NCI-H510A treated with DMSO at 0.1 percent for 48 hours (cell line): Measurements from ENCODE around the gene ACBD3.

ENCODE experiments used
- DNase-seq: peaks from one replicate; lab custom pipeline; 2025; lab: John Stamatoyannopoulos, UW

Gene ACBD3

DNA sequence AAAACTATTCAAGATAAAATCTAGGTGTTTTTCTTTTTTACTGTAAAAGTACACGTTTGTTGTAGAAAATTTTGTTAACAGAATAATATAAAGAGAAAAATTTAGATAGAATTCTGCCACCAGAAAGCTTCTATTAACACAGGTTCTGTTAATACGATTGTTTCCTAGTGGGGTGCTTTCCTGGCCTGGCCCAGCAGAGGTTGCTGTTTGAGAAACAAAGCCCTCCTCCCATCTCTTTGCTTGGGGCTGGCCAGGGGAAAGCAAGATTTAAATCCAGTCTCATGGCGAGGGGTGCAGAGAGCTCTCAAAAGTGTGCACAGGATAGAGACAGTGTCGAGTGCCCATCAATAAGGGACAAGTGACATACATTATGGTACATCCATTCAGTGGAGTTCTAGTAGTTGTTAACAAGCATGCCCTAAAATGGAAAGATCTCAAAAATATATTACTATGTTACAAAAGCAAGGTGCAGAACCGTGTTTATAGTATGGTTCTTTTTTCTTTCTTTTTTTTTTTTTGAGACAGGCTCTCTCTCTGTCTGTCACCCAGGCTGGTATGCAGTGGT is 14.6 kb upstream of the ACBD3 start:
- DNase-seq, result no peak

DNA sequence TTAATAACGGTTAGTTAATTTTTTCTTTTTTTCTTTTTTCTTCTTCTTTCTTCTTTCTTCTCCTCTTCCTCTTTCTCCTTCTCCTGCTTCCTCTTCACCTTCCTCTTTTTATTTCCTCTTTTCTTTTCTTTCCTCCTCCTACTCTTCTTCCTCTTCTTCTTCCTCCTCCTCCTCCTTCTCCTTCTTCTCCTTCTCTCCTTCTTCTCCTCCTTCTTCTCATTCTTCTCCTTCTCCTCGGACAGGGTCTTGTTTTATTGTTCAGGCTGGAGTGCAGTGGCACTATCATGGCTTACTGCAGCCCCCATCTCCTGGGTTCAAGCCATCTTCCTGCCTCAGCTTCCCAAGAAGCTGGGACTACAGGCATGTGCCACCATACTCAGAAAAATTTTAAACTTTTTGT is 13.4 kb upstream of the ACBD3 start:
- no peak for DNase-seq

DNA sequence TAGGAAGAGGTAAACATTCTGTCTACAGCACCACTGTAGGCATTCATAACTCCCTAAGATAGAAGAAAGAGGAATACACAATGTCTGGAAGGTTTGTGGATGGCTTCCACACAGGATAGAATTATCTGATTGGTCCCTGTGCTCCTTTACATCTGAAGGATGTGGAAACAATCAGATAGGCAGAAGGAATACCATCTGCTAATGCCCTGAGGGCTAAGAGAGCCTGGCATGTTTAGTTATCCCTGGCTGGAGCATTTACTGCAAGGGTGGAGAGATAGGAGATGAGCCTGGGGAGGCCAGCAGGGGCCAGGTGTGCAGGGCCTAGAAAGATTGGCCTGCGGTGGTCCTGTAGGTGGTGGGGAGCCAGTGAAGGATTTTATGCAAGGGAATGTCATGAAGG is 8.6 kb upstream of the ACBD3 start:
- DNase-seq, result no peak

DNA sequence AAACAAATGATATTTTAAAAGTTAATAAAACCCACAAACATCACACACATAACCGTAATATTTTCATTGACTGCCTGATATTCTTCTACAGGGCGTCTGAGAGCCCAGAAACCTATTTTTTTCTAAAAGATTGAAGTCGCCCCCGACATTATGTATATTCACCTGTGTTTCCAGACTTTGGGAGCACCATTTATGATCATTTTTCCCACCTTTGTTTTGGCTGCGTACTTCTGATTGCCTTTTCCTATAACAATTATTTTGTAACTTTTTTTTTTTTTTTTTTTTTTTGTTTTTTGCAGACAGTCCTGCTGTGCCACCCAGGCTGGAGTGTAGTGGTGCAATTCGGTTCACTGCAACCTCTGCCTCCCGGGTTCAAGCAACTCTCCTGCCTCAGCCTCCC is 839 bp upstream of the ACBD3 start:
- no peak for DNase-seq

DNA sequence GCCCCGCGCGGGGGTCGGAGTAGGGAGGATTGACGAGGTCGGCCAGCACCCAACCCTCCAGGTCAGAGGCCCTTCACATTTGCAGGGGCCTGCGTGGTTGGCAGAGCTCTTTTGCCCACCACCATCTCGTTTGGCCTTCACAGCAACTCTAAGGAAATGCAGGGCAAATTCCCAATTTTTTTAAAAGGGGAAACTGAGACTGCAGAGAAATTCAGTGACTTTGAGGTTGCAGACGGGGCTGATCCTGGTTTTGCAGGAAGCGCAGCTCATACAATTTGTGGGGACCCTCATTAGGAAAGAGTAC is 430 bp upstream of the ACBD3 start:
- DNase-seq, result peak; percentile 44

DNA sequence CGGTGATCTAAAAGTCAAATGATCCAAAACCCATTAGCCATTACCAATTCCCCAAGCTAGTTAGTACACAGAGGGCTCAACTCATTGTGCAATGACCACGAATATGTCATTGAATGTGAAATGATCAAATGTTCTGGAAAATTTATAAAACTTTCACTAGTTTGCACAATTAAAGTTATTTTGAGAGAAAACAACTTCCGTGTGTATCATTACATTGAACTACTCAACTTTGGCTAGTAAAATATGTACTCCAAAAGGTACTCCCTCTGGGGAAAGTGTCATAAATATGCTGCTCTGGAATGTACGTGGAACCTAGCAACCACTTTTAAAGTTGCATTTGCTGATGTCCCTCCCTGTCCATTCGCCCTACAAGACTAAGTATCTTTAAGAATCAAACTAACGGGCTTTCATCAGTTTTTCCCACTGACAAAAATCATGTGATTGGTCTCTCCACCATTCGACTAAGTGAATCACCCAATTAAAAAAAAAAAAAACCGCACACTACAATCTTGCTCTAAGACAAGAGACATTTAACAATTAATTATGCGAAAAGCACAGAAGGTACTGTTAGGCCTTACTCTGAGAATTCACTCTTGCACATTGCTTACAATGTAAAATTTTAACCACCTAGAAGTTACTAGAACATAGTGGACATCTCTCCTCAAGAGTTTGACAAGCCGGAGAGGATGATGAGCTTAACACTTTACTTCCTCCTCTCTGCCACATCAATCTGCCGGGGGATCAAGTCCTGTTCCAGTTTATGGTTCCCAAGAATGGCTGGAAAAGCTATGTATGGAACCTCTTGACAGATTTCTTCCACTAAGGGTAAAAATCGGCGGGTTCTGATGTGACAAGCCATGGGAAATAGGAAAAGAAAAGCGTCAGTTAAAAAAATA is 1.2 kb downstream of the ACBD3 start:
- no peak for DNase-seq

DNA sequence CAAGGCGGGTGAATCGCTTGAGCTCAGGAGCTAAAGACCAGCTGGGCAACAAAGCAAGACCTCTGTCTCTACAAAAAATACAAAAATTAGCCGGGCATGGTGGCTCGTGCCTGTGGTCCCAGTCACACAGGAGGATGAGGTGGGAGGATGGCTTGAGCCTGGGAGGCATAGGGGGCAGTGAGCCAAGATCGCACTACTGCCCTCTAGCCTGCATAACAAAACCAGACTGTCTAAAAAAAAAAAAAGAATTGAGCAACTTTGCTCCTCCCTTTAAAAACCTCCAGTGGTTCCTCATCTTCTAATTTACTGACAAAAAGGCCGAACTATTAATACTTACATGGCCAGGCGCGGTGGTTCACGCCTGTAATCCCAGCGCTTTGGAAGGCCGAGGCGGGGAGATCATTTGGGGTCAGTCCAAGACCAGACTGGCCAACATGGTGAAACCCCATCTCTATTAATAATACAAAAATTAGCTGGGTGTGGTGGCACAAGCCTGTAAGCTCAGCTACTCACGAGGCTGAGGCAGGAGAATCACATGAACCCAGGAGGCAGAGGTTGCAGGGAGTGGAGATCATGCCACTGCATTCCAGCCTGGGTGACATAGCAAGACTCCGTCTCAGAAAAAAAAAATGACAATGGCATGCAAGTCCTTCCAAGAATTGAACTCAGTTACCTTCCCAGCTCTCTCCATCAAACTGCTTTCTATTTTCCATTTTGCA is 4.4 kb downstream of the ACBD3 start:
- DNase-seq, result no peak

DNA sequence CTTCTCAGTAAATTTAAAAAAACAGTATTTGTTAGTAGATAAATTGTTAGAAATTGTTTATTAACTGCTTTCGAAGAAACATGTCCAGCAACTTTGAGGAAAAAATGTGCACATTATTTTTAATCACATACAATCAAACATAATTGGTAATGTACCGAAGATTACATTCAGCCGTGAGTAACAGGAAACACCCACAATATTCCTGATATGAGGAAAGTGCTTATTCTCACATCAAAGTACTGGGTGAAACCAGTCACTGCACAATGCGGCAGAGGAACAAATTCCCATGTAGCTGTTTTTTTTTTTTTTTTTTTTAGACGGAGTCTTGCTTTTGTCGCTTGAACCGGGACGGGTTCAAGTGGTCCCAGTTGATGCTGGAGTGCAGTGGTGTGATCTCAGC is 9.7 kb downstream of the ACBD3 start:
- DNase-seq, result no peak

DNA sequence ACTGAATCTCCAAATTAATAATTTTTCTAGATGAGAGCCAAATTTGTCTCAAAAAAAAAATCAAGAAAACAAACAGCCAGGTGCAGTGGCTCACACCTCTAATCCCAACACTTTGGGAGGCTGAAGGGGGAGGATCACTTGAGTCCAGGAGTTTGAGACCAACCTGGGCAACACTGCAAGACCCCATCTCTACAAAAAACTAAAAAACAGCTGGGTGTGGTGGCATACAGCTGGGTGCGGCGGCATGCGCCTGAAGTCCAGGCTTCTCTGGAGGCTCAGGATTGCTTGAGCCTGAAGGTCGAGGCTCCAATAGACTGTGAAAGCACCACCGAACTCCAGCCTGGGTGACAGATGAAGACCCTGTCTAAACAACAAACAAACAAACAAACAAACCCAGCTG is 14.0 kb downstream of the ACBD3 start:
- DNase-seq, result no peak

DNA sequence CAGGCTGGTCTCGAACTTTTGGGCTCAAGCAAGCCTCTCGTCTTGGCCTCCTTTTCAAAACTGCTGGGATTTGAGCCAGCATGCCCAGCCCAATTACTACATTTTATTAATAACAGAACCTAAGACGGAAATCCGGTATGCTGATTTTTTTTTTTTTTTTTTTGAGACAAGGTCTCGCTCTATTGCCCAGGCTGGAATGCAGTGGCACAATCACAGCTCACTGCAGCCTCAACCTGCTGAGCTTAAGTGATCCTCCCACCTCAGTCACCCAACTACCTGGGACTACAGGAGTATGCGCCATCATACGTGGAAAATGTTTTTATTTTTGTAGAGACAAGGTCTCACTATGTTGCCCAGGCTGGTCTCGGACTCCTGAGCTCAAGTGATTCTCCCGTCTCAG is 20.2 kb downstream of the ACBD3 start:
- DNase-seq, result no peak

DNA sequence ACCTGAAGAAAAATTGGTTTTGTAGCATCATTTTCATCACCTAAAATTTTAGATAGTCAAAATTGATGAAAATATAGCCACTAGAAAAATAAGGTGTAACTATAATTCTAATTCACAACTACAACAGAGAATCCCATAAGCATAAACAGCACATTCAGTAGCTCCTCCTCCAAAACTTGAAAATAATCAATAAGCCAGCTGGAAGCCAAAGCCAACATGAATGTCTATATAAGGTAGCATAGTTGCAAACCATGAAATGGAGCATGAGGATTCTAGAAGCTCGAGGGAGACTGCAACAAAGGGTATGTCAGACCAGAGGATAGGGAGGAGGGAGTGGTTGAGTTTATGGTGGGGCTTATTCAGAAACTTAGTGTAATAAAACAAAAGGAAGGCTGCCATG is 22.4 kb downstream of the ACBD3 start:
- no peak for DNase-seq

DNA sequence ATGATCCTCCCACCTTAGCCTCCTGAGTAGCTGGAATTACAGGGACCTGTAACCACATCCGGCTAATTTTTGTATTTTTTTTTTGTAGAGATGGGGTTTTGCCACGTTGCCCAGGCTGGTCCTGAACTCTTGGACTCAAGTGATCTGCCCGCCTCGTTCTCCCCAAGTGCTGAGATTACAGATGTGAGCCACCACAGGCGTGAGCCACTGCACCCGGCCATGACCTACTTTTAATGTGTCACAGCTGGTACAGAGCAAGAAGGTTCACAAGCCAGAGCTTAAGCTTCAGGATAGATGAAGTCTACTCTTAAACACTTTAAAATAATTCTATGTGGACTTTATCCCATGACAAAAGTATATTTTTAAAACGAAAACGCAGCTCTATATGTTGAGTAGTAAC is 23.6 kb downstream of the ACBD3 start:
- no peak for DNase-seq

DNA sequence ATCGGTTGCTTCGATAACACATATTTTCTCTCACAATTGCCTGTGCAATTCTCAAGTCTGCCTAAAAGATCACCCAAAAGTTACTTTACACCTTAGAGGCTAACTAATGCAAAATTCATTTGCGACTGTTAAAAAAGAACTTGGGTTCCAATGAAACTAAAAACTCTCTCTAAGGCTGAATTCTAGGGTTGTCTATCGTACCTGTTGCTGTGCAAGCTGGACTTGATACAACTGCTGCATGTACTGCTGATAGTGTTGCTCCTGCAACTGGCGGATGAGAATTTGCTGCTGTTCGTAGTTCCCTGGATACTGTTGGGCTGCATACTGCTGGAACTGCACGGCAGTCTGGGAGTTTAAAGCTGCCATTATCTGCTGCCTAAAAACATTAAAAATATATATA is 27.6 kb downstream of the ACBD3 start:
- no peak for DNase-seq

DNA sequence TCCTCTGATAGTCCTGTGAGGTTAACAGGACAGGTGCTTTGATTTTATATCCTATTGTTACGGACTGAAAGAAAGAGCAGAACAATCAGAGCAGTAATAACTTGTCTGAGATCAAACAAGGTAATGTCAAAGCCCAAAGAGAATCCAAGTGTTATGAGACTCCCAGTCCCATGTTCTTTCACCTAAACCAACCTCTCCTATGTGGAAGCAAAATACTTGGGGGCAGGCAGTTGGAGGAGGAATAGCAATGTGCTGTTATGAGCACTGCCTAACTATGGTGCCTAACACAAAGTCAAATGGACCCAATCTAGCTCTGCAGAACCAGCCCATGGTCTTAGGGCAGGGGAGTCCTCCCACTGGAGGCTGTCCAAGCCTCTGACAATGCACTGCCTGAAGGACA is 28.1 kb downstream of the ACBD3 start:
- DNase-seq, result no peak

DNA sequence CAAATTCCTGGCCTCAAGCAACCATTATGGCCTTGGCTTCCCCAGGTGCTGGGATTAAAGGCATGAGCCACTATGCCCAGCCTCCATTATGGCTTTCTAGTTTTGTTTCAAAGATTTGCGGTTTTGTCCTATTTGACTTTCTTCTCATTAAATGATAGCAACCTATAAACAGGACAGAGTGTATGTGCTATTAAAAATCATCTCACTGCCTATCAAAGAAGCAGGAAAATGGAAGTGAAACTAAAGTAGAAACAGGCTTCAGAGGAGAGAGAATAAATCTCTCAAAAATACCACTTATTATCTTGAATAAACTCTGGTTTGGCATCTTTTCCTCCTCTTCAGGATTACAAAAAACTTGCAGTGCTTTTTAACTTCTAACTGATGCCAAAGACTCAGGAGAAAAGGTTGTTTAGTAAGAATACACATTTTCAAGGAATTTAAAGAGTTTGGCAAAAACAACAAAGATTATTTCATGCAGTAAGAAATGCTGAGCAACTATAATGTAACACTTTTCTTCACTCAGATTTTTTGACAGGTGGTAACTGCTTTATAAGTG is 28.7 kb downstream of the ACBD3 start:
- DNase-seq, result no peak

DNA sequence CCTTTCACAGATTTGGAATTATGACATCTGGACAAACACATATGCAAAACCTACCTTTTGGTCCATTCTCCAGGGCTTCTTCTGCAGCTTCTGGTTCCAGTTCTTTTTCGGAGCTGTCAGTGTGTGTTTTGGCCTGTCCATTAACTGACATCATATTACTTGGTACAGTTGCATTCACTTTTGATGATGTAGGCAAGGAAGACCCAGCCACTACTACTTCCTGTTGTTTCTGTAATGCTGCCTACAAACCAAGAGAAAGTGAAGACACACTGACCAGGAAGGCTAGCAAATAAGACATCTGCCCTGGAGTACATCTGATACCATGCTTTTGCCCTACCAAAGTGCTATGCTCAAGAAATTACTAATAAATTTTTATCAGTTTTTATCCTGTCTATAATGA is 31.9 kb downstream of the ACBD3 start:
- DNase-seq, result no peak

DNA sequence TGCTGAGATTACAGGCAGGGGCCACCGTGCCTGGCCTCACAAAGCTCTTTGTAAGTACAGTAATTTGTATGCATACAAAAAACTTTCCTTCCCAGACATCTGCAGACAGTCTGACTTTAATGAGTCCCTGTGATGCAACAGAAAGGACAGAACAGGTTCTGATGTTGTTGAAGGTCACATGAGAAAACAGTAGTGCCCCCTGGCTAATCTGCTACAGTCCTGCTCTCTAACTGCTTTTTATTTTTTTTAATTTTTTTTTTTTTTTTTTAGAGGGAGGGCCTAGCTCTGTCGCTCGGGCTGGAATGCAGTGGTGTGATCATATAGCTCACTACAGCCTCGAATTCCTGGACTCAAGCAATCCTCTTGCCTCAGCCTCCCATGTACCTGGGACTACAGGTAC is 36.7 kb downstream of the ACBD3 start:
- DNase-seq, result no peak

DNA sequence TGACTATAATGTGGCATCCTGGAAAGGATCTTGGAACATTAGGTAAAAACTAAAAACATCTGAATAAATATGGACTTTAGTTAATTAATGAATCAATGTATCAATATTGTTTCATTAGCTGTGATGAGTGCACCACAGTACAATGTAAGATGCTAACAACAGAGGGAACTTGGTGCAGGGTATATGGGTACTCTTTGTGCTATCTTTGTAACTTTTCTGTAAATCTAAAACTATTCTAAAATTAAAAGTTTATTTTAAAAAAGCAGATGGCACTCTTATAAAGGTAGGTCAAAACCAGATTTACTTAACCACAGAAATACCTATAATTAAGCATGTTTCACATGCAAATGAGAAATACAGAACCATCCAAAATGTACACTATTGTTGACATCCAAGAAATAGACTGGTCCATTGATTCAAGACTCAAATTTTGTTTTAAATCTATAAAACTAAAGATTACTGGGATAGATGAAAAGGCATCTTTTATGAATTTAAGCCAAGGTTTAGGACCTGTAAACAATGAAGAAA is 38.4 kb downstream of the ACBD3 start:
- no peak for DNase-seq

DNA sequence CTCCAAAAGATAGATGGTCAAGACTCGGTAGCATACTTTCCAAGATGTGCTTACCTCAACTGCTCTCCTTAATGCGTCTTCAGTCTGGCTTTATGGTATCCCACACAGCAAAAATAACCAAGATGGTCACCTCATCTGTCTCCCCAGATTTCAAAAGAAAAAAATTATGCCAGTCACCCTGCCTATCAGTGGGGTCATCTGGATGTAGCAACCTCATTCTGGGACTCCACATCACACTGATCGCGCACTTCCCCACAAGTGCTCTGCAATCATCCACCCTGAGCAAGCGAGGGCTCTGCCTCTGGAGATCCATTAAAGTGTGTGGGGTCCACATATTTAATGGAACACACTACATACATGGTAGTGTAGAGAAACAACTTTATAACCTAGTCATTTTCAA is 42.5 kb downstream of the ACBD3 start:
- DNase-seq, result no peak

DNA sequence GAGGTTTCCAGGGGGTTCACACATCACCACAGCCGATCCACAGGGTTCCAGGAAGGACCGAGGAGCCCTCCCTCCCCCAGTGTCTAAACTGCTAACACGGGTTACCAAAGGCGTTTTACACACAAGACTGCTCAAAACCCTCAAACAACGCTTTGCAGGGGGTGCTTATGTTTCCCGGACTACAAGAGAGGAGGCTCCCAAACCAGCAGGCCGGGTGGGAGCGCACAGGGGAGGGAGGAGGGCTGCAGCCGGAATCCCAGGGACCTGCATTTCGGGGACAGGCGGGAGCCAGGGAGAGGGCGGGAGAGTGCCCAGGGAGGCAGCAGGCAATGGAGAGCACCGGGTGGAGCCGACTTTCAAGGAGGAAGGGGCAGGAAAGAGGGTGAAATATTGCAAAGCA is 50.8 kb downstream of the ACBD3 start:
- DNase-seq, result no peak

DNA sequence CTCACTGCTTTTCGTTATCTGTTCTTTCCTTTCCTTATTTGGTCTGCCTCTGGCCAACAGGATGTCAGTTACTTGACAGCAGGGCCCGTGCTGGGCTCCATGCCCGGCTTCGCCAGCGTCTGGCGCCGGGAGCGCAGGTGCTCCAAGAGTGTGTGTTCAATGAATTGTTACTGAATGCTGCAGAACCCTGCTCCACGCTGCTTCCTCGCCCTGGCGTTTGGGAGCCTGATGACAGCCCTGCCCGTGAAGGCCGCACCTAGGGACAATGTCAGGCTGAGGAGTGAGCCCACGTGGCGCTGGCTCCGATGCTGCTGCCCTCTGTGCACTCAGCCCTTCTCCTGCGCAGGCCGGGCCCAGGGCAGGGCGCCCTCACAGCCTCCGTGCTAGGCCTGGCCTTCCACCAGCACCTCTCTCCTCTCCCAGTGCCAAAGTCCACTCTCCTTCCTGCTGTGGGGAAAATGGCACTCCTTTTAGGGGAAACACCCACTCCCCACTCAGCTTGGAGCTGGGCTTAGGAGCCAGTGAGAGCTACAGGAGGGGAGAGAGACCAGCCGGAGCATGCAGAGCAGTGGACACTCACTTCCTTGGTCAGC is 51.4 kb downstream of the ACBD3 start:
- DNase-seq, result peak; percentile 58
